ENCODE results near the gene C22orf39.

C22orf39 gene

DNA sequence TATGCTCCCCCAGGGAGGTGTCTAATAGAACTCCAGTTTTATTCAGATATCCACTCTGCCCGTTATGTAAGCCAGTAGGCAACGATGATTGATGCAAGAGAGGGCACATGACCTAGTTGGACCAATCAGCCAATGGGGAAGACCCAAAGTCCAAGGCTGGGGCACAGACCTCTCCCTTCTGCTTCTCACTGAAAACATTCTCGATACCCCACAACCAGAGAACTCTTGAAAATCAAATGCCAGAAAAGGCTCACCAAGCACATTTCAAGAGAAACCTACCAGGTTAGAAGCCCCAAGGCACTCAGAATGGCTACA, 23.4 kb downstream of the C22orf39 start:
- no peak for DNase-seq

DNA sequence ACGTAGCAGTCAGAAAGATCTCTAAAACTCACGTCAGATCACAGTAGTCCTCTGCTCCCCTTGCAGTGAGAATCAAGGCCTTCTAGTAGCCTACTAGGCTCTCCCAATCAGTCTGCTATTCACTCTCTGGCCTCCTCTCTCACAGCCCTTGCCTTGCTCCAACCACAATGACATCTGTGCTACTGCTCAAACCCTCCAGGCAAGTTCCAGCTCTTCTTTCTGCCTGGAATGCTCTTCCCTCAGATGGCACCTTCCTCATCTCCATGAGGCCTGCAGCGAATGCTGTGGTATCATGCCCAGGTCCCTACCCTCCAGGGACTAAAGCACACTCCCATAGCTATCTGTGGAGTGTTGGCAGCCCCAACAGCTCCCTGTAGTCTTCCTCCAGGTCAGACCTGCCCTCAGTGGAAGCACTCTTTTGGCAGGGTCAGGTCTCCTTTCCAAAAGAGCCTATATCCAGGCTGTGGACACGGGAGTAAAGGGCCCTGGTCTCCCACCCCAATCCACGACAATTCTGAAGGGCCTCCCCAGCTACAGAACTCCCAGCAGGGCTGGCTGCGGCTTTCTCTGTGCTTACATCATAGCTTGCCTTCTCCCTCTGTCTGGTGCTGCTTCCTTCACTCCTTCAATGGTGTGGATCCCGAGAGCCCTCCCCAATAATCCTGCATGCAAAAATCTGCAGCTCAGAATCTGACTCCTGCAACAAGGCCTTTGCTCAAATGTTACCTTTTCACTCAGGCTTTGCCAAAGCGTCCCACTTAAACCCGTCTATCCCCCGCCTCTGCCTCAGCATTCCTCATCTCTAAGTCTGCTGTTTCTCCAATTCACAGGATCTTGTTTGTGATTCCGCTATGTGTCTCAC, 24.8 kb downstream of the C22orf39 start:
- DNase-seq: no peak

DNA sequence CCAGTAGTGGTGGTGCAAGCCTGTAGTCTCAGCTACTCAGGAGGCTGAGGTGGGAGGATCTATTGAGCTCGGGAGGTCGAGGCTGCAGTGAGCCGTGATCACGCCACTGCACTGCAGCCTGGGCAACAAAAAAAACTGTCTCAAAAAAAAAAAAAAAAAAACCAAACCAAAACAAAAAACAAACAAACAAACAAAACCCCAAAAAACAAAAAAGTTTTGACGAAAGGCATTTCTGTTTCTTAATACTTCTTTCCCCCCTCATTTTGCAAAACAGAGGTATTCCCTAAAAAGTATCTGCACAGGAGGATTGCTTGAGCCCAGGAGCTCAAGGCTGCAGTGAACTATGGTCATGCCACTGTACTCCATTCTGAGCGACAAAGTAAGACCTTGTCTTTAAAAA, 27.2 kb downstream of the C22orf39 start:
- DNase-seq: no peak

DNA sequence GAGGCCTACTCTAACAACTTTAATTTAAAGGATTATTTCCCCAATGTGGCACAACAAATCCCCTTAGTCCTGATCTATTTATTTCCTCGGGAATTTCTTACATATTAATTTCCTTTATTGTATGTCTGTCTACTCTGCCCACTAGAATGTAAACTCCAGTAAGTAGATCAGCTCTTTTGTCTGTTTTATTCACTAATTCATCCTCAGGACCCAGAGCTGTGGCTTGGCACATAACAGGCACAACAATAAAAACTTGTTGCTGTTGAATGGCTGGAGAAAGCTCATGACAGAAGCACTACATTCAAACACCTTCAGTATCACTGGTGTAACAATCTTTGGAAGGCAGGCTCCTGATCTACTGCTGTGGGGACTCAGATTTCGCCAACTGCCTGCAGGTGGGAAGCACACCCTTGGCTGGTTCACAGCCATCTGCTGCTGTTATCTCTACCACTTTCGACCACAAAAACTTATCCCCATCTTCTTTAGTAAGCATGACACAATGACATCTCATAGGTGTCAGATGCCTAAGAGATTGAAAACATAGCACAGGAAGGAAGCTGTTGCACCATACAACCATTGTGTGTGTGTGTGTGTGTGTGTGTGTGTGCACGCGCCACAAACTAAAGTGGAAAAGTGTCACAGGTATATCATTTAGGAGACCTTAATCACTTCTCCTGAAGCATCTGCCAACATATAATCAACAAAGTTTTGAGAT, 27.9 kb downstream of the C22orf39 start:
- no peak for DNase-seq

DNA sequence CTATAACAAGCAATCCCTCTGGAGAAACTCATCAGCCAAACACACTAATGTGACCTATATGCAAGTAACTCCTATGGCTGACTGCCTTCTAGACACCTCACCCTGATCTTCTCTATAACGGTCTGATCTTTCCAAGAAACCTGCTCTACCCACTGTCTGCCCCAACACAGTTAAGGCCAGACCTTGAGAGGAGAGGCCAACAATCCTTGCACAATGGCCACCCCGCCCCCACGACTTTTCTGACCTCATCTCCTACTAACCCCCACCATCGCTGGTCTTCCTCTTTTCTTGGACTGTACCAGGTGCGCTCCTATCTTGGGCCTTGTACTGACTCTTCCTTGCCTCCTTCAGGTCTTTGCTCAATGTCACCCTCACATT, 28.4 kb downstream of the C22orf39 start:
- DNase-seq: no peak

DNA sequence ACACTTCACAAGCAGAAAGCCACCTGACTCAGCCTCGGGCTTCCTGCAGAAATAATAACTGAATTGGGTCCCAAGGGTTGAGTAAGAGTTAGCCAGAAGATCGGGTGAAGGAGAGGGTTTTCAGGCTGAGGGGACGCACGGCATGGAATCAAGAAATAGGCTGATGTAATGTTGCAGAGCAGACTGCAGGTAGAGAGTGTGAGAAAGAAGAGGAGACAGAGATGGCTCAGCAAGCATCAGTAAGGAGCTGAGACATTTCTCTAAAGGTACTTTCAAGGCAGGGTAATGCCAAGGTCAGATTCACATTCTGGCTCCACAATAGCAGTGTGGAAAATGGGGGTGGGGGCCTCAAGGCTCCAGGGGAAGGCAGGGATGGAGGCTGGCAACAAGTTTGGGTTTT, 34.6 kb downstream of the C22orf39 start:
- no peak for DNase-seq

DNA sequence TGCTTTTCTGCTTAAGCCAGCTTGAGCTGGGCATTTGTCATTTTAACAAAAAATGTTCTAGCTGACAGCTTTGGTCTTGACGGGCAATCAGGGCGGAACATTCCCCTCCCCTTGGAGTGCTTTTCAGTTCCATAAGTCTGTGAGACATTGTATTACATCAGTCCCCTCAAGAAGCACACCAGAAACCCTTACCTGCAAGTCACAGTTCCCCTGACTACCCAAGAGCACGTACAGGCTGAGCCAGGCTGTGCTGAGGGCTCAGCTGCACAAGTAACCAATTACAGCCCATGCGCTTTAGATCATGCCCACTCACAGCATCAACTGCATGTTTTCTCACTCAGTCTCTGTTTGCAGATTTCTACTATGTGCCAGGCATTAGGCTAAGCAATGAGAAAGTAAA, 35.0 kb downstream of the C22orf39 start:
- no peak for DNase-seq

DNA sequence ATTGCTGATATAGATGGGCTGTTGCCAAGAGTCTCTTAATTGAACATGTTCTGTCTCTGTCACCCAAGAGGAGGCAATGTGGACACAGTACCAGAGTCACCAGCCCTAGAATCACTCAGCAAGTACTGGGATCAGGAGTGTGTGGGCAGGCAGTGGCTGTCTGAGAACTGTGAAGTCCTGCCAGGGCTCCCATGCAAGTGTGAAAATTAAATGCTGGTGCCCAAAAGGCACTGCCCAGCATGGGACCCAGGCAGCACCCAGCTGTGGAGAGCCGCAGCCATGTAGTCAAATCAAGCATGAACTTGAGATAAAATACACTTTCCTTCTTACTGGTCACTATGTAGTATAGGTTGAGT, 35.8 kb downstream of the C22orf39 start:
- no peak for DNase-seq

DNA sequence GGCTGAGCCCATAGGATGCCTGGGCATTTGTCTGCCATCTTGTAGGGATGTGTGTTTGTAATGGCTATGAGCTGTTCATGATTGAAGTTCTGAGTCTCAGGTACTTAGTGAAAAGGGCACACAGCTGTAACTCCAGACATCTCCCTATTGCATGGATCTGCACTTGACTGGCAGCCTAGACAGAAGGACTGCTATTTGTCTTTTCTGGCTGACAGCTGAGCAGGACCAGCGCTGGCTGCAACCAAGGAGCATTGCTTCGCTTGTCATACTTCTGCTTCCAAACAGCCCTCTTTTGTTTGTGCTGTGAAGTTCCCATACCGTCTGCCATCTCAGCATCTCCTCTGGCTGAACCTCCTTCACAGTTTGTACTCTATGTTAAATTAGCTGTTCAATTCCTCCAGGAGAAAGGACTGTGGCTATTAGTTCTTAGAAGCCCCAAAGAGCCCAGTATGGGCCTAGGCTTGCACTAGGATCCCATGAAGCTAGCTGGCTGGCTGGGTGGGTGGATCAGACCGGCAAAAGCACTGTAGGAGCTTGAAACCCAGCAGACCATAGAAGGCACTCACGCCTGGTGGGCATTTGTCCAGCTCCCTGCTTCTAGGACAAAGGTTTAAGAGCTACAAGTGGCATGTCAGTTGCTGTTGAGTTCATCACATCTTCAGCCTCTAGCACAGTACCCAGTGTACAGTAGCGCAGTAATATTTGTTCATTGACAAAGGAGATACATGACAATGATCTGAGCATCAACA, 36.4 kb downstream of the C22orf39 start:
- DNase-seq: no peak

DNA sequence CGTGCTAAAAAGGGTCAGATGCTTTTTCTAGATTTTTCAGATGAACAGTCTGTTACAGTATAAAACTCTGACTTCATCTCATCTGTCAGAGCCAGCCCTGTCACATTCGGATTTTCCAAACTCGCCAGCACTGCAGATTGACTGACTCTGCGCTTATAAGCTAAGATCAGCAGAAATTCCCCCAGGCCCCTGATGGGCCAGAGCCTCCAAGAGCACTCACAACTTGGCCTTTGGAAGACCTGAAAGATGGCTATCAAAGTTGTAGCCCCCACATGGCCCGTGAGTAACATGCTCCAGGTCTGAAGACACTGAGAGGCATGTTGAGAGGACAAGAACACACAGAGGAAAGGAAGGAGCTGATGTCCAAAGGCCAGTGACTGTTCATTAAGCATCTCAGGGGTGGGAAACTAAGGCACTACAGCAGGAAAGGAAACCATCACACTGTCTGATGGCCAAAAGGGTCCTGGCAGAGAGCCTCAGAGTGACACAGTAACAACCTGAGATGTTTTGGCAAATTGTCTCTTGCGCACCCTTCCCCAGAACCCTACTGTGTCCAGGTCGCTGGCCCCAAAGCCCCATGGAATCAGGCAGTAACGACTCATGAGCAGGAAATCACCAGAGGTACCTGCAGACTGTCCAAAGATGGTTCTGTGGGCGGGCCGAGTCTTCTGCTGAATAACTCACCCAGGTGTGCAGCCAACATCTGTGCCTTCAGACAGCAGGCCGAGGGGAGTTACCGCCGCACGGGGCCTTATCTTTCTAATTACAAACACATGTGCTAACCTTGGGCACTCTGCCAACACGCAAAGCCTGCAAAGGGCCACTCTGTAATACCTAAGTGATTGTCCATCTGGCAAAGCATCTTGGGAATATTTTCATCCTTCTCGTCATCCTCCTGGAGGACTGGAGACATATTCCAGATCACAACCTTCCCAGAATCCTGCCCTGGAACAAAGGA, 39.6 kb downstream of the C22orf39 start:
- no peak for DNase-seq

DNA sequence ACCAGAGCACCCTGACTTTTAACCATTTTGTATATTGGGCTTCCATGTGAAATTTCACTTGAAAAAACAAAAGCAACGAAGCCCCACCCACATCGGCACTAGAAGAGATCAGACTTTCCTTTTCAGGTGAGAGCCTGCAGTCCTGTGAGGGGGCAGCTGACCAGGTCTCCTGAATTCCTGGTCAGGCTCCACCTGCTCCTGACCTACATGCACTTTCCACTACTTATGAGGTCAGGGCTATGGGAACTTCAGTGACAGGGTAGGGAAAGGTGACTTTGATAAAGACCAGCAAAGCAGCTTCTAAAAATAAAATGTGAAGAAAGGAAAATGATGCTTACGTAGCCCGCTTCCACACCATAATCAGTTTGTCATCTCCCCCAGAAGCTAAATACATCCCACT, 40.7 kb downstream of the C22orf39 start:
- DNase-seq: no peak

DNA sequence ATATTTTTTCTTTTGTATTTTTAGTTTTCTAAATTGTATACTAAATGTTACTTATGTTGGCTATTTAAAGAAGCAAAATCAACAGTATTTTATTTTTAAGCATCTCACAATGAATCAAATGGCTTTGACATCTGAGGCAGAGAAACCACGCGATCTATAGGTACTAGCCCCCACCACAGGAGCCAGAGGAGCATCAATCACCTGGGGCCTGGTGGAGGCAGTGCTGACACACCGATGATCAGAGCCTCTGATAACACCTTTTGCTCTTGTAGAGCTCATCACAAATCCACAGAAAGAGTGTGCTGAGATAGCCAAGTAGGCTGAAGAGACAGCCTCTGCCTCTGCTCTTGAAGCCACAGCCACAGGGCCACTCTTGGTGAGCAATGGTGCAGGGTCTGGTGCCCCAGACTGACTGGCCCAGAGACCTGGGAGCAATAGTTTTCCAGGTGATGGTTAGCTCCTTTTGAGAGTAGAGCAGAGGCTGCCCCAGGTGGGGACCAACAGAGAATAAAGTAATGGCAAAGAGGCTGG, 41.2 kb downstream of the C22orf39 start:
- no peak for DNase-seq

DNA sequence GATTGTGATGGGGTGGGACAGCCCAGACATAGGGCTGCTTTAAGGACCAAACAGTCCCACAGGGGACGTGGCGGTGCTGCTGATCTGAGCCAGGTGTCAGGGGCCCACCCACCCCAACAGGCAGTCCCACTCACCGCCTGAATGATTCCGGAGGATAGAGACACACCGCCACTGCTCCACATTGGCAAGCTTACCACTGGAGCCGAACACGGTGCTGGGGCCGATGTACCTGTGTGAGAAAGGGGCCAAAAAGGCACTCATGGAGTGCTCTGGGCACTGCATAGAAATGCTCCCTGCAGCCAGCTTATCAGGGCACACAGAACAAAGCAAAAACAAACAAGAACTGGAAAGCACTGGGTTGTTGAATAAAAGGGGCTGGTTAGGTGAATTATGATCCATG, 41.9 kb downstream of the C22orf39 start:
- no peak for DNase-seq

DNA sequence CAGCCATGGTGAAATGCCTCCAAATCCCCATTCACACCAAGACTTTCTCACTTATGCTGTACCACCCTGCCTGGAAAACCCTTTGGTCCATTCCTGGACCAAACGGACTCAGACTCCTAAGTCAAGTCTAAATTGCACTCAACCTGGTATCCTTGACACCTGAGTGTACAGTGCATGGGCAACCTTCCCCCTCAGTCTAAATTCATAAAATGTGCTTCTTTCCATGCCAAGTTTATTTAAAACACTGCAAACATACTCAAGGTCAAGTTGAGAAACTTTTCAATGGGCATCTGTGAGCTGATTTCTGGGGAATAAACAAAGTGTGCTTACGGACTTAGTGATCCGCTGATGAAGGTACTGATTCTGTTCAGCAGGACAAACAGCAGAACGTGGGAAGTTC, 42.4 kb downstream of the C22orf39 start:
- no peak for DNase-seq

DNA sequence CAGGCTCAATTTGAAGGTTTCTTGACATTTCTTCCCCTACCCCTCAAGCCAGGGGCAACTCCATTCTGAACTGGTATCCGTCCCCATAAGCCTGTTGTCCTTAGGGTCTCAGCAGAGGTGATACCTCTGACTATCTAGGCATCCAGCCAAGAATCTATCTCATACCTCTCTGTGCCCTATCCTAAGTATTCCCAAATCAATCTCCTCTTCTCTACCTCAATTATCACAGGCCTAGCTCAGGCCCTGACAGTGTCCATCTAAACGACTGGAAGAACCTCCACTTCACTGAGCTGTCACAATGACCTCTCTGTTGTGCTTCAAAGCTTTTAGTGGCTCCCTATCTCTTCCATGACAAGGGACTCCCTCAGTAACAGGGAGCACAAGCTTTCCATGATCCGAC, 42.8 kb downstream of the C22orf39 start:
- no peak for DNase-seq

DNA sequence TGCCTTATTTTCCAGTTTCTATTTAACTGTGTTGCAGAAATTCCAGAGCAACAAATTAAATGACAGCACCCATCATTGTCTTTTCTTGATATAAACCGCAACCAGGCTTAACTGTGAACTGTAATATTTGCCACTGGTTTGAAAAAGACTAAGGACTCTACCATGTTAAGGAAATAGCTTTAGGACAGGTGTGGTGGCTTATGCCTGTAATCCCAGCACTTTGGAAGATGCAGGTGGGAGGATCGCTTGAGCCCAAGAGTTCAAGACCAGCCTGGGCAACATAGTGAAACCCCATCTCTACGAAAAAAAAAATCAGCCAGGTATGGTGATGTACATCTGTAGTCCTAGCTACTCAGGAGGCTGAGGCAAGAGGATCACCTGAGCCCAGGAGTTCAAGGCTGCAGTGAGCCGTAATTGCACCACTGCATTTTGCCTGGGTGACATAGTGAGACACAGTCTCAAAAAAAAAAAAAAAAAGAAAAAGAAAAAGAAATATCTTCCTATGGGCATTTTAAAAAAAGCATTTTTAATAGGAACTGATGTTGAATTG, 44.8 kb downstream of the C22orf39 start:
- no peak for DNase-seq

DNA sequence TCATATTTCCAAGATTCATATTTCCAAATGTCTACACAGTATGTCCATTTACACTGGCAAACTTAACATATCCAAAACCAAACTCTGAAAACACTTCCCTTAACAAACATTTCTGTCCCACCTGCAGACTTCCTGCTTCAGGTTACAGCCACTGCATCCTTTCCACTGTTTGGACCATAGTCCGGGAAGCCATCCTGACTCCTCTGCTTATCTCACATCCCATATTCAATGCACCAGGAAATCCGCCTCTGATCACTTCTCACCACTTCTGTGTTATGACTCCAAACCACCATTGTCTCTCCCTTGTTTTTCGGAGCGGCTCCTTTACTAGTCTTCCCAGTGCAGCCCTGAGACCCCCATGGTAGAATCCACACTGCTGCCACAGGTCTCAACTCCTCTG, 46.0 kb downstream of the C22orf39 start:
- DNase-seq: no peak

DNA sequence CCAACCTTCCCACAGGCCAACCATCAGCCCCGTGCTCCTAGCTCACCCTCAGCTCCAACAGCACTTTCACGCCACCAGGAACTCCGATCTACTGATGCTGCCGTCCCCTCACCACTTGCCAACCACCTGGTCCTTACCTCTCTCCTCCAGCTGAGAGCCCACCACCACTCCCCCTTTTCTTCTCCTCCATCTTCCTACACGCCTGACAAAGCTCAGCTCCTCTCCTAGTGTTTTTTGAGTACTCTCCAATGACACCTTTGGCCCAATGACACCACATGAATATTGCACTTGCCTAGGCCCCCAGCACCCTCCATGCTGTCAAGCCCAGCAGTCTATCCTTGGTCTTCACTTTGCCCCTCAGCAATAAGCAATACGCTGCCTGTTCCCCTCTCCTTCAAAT, 46.6 kb downstream of the C22orf39 start:
- no peak for DNase-seq

DNA sequence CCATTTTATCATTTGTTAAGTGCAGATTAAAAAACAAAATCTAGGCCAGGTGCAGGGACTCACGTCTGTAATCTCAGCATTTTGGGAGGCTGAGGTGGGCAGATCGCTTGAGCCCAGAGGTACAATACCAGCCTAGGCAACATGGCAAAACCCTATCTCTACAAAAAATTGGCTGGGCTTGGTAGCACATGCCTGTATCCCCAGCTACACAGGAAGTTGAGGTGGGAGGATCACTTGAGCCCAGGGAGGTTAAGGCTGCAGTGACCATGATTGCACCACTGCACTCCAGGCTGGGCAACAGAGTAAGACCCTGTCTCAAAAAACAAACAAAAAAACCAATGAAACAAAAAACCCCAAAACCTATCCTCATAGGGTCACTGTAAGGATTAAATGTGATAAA, 48.9 kb downstream of the C22orf39 start:
- no peak for DNase-seq

DNA sequence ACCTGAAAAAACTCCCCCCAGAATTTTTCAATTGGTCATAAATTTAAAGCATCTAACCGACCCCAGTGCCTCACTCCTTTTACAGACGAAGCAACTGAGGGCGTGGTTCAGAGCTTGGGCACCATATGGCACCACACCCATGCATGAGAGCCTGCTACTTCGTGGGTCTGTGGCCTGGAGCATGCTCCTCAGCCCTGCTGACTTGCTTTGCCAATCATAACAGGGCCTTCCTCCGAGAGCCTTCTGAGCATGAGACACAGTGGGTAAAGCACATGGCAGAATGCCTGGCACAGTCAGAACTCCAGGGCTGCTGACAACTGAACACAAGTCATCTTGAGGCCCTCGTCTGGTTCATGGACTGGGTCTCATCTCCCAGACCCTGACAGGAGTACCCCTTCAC, 49.3 kb downstream of the C22orf39 start:
- no peak for DNase-seq

DNA sequence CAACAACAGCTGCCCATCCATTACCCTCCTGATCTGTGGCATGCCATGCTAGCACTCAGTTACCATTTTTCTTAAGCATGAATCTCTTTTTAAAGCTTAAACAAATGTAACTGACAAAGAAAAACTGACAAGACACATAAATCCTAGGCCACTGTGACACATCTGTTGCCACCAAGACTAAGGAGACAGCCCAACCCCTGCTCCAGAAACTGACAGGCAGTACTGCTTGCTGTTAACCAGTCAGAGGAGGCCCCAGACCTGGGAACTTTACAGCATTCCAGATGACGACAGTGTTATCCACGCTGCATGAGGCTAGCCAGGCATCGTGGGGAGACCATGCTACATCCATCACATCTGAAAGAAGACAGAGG, 49.8 kb downstream of the C22orf39 start:
- no peak for DNase-seq

DNA sequence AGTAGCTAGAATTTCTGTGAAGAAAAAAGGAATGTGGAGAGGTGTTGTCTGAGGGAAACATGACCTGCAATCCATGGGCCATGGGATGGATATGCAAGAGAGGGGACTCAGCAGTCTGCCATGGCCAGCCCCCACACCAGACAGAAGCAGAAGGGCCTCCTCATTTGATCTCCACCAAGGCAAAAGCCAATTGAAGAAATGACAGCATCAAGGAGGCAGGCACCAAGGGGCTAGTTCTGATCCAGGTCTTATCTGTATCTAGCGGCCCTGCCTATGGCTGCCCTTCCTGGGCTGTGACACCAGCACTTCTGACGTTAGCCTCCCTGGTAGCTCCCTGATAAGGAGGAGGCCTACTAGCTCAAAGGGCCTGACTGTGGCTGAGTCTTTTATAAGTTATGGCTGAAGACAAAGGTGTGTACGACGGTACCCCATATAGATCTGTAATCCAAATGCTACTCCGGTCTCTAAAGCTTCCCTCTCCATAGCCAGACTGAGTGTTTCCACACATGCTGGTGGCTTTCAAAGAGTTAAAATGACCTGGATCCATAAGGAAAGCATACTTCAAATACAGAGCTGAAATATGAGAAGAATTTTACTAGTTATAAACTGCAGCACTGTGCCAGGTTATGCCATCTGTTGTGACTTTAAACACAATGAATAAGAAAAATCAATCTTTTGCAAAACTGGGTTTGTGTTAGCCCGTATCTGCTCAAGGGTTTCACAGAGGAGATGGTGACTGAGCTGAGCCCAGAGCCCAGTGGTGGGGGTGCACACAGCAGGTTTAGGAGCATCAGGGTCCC, 50.4 kb downstream of the C22orf39 start:
- no peak for DNase-seq

All from activated T-cell treated with anti-CD3 and anti-CD28 coated beads, Interleukin-2, amount 50 U/mL, for 1 hour (primary cell).